Right lobe of liver (tissue), 4 donors: Measurements from ENCODE around the gene OSBPL8.

Source experiments
- POLR2A ChIP-seq: fragments of 450-650 bp; IDR thresholded peaks from one replicate; pipeline ENCODE4 v1.6.1; 2017; ENCODE audit warnings: antibody characterized with exemption, mild to moderate bottlenecking
- TF ChIP-seq, protein P1 (sequence below), 4 donors: fragments of 200-600 bp in 3 of 4; fragments of 450-650 bp in 1 of 4; IDR thresholded peaks; one replicate each; pipeline versions ENCODE4 v1.5.1 to v1.8.0; 2016 to 2022; ENCODE audit warnings: antibody characterized with exemption in 4 of 4, mild to moderate bottlenecking in 2 of 4
- donor health status: DM: no; HTN: no; CAD: no.
- donor health status: DM: no; HTN: no; CAD: no.
- donor health status: DM: no; HTN: yes; CAD: no.

DNA sequence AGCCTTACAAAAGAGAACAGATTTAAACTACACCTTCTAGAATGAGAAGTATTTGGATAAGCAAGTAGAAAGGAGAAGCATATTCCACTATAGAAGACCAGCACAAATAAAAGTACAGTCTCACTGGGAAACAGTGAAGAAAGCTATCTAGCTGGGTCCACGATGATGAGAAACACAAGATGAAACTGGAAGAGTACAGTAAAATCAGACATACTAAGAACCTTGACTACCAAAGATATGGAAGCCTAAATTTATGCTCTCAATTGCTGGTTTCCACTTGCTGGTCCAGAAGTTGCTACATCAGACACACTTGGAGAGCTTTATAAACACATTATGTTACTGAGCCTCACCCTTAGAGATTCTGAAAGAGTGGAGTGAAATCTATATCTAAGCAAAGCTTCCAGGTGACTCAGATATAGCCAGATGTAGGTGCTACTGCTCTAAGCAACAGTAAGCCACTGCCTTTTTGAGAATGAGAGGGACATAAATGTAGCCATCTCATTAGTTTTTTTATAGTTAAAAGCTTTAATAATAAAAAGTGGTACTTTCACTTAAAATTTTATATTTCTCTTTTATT, 115.1 kb downstream of the OSBPL8 start:
- TF ChIP-seq POLR2A = no peak
- TF ChIP-seq, protein P1, sequence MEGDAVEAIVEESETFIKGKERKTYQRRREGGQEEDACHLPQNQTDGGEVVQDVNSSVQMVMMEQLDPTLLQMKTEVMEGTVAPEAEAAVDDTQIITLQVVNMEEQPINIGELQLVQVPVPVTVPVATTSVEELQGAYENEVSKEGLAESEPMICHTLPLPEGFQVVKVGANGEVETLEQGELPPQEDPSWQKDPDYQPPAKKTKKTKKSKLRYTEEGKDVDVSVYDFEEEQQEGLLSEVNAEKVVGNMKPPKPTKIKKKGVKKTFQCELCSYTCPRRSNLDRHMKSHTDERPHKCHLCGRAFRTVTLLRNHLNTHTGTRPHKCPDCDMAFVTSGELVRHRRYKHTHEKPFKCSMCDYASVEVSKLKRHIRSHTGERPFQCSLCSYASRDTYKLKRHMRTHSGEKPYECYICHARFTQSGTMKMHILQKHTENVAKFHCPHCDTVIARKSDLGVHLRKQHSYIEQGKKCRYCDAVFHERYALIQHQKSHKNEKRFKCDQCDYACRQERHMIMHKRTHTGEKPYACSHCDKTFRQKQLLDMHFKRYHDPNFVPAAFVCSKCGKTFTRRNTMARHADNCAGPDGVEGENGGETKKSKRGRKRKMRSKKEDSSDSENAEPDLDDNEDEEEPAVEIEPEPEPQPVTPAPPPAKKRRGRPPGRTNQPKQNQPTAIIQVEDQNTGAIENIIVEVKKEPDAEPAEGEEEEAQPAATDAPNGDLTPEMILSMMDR (IDR thresholded peaks at IDR 0.05) = no peak
